NCI-H69 (cell line): ENCODE data around the gene MIF4GD.
A peak's percentile ranks its signal among the peaks of the same experiment; 100 is the strongest.
"Not testable (repeated sequence)": the region's sequence is repeated elsewhere in the genome, so short reads cannot be mapped to it uniquely, and the experiment has no call there.

Source experiments
- DNase-seq: peaks from one replicate; lab custom pipeline; 2025; lab: John Stamatoyannopoulos, UW

The MIF4GD gene

DNA sequence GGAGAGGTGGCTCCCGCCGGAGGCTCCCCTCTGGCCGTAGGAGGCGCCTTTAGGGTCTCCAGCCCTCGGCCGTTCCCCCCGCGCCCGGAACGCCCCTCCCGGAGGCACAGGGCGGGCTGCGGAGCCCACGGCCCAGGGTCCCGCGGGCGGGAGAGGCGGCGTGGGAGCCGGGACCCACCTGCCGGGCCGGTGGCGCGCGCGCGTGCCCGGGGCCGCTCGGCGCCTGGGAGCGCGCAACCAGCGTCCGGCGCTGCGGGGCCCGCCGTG is at the start of gene MIF4GD:
Gene MIF4GD (minus strand): TSS at position 266 of the 267 bp plus-strand sequence. CDS start 1,036 bp downstream, outside the sequence.
- DNase-seq: no peak

- DNase-seq: no peak
Observed at GRCh38 chr17:75319904-75320691, 49.1 kb upstream of the MIF4GD start.

- no peak for DNase-seq
Observed at GRCh38 chr17:75318615-75319222, 47.7 kb upstream of the MIF4GD start.

- no peak for DNase-seq
Observed at GRCh38 chr17:75318211-75318610, 47.2 kb upstream of the MIF4GD start.

DNA sequence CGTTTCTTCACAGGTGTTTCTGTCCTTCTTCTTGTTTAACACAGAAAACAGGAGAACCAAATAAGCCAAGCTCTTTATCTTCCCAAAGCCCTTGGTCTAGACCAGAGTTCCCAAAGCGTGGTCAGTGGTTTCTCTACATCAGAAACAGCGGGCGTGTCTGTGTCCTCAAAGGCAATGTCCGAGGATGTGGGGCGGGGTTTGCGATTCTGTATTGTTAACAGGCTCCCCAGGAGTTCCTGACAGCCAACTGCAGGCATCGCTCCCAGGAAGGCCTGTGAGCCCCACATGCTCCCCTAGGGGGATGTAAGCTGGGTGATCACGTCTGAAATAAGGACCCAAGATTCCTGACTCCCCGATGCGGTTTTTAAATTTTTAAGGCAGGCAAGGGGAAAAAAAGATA is 46.6 kb upstream of the MIF4GD start:
- no peak for DNase-seq

- DNase-seq: no peak
Observed at GRCh38 chr17:75316253-75316652, 45.2 kb upstream of the MIF4GD start.

- no peak for DNase-seq
Observed at GRCh38 chr17:75315541-75316243, 44.7 kb upstream of the MIF4GD start.

DNA sequence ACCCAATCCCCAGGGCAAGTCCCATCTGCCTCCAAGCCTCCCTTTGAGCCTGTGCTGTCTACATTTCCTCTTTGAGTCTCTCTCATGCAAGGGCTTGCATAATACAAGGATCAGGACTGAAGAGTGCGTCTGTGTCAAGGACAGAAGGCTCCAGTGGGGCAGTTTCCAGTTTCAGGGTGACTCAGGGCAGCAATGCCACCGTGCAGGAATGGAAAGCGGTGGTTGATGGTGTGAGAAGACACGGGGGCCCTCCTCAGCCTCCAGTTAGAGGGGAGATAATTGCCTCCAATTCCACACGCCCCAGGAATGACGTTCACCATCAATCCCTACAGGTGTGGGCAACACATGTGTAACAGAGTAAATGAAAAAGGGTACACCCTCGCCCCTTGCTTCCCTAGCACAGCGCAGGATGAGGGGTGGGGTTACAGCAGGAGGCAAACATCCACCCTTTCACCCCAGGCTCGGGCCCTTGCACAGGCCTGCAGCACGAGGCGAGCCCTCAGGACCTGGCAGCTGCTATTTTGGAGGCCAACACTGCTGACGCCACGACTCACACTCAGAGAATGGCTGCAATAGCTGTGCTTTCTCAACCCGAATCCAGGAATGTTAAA is 43.0 kb upstream of the MIF4GD start:
- DNase-seq: no peak

- DNase-seq: peak; percentile 64
Observed at GRCh38 chr17:75308732-75309629, 38.0 kb upstream of the MIF4GD start.

GRCh38 chr17:75307957-75308731 is 37.1 kb upstream of the MIF4GD start:
- DNase-seq: no peak

DNA sequence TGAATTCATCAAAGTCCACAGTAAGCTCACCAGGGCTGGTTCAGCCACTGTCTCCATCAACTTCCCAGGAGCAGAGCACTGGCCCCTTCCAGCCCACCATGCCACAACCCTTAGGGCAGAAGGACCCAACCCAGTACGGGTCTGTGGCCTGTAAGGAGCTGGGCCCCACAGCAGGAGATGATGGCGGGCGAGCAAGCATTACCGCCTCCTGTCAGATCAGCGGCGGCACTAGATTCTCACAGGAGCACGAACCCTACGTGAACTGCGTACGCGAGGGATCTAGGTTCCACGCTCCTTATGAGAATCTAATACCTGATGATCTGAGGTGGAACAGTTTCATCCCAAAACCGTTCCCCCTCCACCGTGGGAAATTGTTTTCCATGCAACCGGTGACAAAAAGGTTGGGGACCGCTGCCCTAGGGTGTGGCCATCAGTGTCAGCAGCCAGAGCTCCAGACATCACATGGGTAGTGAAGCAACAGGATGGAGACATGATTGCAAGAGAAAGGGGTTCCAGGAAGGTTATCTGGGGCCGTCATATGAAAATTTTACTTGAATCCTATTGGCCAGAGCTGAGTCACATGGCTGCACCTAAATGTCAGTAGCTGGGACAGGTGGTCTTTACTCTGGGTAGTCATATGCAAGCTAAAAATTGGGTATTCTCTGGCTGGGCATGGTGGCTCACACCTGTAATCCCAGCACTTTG is 30.6 kb upstream of the MIF4GD start:
- DNase-seq: no peak

DNA sequence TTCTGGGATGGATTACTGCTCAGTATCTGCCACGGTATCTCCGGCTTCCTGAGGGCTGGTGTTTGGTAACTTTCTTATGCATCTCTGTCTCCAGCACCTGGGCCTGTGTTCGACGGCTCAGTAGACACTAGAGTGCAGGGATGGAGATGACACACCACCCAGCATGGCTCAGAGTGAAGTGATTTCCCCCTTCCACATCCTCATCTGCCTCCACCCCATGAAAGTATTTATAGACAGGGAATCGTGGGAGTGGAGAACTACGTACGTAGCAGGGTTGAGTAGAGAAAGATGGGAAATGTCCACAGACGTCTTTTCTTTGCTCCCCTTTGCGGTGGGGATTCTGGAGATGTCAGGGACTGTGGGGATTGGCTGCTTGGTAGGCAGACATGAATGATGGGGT is 30.0 kb upstream of the MIF4GD start:
- DNase-seq: no peak

GRCh38 chr17:75300280-75300679 is 29.2 kb upstream of the MIF4GD start:
- no peak for DNase-seq

DNA sequence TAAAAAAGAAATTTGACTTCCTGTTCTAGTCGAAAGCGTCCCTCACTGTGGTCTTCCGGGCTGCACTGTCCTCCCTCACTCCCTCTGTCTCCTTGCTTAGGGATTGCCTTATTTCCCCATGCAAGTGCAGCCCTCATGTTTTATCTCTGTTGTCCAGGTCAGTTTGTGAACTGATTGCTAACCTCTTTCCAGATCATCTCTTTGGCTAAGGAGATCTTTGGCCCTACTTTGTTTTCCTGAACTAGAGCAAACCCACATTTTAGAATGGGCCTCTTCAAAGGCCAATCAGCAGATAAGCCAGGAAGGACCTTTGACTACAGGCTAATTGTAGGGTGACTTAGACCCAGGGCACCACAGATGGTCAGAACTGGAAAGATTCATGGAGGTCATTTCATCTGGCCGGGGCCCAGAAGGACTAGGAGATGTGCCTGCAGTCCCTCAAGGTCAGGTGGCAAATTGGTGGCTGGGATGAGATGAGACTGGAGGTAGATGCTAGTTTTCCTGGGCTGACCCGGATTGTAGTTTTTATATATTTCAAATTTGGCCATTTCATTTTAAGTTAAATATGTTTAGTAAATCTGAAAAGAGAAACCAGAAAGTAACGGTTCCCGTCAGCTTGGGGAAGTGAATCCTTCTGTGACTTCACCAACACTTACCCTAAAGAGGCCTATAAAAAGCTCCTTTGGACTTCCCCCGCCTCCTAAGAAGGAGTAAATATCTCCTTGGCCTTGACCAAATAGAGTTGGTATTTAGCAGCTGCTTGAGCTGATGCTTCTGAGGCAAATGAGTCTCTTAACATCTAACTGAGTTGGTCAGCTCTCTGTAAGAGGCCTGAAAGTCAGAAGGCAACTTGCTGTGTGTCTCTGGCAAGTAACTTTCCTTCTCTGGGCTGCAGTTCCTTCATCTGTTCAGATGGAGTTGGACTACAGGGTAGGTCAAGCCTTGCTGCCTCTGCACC is 24.4 kb upstream of the MIF4GD start:
- no peak for DNase-seq

DNA sequence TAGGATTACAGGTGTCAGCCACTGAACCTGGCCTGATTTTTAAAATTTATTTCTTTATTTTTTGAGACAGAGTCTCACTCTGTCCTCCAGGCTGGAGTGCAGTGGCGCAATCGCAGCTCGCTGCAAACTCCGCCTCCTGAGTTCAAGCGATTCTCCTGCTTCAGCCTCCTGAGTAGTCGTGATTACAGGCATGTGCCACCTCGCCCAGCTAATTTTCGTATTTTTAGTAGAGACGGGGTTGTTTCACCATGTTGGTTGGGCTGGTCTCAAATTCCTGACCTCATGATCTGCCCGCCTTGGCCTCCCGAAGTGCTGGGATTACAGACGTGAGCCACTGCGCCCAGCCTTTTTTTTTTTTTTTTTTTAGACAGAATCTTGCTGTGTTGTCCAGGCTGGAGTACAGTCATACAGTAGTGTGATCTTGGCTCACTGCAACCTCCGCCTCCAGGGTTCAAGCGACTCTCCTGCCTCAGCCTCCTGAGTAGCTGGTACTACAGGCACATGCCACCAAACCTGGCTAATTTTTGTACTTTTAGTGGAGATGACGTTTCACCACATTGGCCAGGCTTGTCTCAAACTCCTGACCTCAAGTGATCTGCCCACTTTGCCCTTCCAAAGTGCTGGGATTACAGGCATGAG is 21.9 kb upstream of the MIF4GD start:
- not testable (repeated sequence) for DNase-seq

DNA sequence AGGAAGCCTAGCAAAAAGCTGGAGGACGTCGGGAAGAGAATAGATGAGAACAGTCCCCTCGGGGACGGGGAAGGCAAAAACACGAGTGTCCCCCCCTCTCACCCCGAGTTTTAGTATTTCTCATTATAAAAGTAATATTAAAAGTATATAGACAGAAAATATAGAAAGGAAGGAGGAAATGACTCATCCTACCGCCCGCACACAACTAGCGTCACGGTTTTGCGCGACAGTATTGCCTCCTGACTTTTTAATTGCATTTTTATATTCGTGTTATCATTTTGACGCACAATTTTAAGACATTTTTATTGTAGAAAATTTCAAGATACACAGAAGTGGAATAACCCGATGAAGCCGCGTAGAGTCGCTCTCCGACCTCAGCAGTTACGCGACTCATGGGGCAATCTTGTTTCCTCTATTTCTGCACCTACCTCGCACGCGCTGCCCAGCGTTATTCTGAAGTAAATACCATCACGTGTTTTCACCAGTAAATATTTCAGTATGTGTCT is 18.9 kb upstream of the MIF4GD start:
- DNase-seq: peak; percentile 57

DNA sequence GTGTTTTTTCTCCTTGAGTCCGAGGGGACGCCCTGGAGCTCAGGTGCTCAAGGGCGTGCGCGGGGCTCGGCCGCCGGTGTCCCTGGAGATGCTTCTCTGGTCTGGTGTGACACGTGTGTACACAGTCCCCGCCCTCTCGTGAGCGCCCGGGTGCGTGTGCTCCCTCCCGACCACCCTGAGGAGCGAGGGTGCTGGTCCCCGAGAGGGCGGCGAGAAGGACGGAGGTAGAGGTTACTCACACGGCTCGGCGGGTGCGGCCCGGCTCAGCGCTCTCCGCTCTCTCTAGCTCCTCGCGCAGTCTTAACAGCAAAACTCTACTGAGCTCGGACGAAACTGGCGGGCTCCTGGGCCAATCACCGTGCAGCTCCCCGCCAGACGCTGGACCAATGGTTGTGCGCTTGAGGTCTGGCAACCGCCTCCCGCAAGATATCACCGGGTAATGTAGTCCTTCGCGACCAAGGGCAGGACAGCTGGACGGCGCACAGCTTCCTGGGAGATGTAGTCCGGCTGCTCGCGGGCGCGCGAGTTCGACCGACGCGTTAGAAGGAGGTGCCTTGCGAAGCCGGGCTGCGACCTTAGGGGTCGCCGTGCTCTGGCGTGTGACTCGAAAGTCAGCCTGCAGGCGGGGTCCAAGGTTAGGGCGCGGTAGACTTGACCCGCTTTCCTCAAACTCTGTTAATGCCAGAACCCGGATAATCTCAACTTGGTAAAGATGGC is 18.2 kb upstream of the MIF4GD start, which contains the start of gene SLC25A19:
Gene SLC25A19 (minus strand): TSS at position 319 of the 717 bp plus-strand sequence. CDS start 2,669 bp downstream, outside the sequence.
- DNase-seq: peak; percentile 99

DNA sequence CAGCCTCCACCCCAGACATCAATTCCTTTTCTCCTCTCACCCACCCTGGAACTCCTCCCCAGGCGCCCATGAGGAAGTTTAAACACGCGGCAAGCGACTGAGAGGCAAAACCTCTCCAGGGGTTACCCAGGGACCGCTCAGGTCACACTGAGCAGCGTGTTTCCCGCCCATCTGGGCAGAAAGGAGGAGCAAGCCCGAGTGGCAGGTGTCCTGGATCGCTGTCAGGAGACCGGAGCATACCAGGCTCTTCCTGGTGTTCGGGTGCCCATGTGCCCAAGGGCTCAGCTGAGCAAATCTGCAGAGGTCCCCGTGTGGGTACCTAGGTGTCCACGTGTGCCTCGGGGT is 17.7 kb upstream of the MIF4GD start:
- DNase-seq: peak; percentile 91
